Right lobe of liver (tissue), 6 donors: ENCODE results near the gene VPS26B. TPM values are rescaled to one million over a fixed set of nuclear protein-coding genes. Genes with fewer than 3 reads are reported as not detected.

Experiments used
- ATAC-seq, 4 donors: fragments of 200-7000 bp; cut with Tn5 transposase; one replicate each; pipeline ENCODE4 v1.9.1; 2020; ENCODE audit warnings: mild to moderate bottlenecking in 4 of 4, moderate library complexity in 4 of 4
- DNase-seq, 3 donors: peaks; one replicate each; pipeline ENCODE4 v3.0.0-alpha.2; 2020
- H3K27ac ChIP-seq, 3 donors: fragments of 200-600 bp; one replicate each; pipeline ENCODE4 v1.8.0; 2022
- H3K27me3 ChIP-seq, 2 donors: fragments of 200-600 bp; one replicate each; pipeline ENCODE4 v1.8.0; 2022
- H3K36me3 ChIP-seq, 4 donors: fragments of 200-600 bp; sonication (generic) in 1 of 4; one replicate each; pipeline versions ENCODE4 v1.5.1 to v1.8.0; 2017 to 2022; ENCODE audit warnings: control low read depth in 1 of 4
- H3K4me1 ChIP-seq, 4 donors: fragments of 200-600 bp; sonication (generic) in 1 of 4; one replicate each; pipeline versions ENCODE4 v1.5.1 to v1.8.0; 2017 to 2022; ENCODE audit warnings: control low read depth in 1 of 4
- H3K4me3 ChIP-seq, 3 donors: fragments of 200-600 bp; one replicate each; pipeline ENCODE4 v1.8.0; 2022
- H3K9me3 ChIP-seq, 4 donors: fragments of 200-600 bp; sonication (generic) in 1 of 4; one replicate each; pipeline versions ENCODE4 v1.5.1 to v1.8.0; 2017 to 2022; ENCODE audit warnings: control low read depth in 1 of 4
- POLR2A ChIP-seq: fragments of 450-650 bp; IDR thresholded peaks from one replicate; pipeline ENCODE4 v1.6.1; 2017; ENCODE audit warnings: antibody characterized with exemption, mild to moderate bottlenecking
- WGBS: methylation state at CpG from one replicate; pipeline ENCODE4 v1.1.6; 2018; ENCODE audit warnings: low coverage, low lambda C conversion rate; ENCODE audit not compliant: insufficient coverage; ENCODE audit errors: missing lambda C conversion rate; 5-methylcytosine and 5-hydroxymethylcytosine counted together
- intact Hi-C, 2 donors: fragments of 100-400 bp; cut with DNase I; formaldehyde crosslinking; loops; one replicate each; pipeline versions ENCODE4 v1.11.2 to v1.14.1; 2022
- total RNA-seq, 6 experiments: library from RNA; depleted of rRNA in 2 of 6; stranded (reverse); fragments of >200 nt in 2 of 6; fragmentation: NEBNext Ultra II Directional in 3 of 6; extraction: Animal tissue kit (Norgen Biotek cat#: 25700) in 3 of 6; gene quantifications; one replicate each; pipeline versions ENCODE4 v1.1.0 to v1.2.4, GENCODE V29; 2016 to 2023
- TF ChIP-seq, protein P1 (sequence below), 4 donors: fragments of 200-600 bp in 3 of 4; fragments of 450-650 bp in 1 of 4; IDR thresholded peaks; one replicate each; pipeline versions ENCODE4 v1.5.1 to v1.8.0; 2016 to 2022; ENCODE audit warnings: antibody characterized with exemption in 4 of 4, mild to moderate bottlenecking in 2 of 4
- donor health status: DM: no; HTN: yes; CAD: no.
- donor health status: DM: no; HTN: no; CAD: no.
- donor health status: DM: no; HTN: no; CAD: no.
- donor health status: DM: no; HTN: yes; CAD: no.
- donor health status: DM: no; HTN: yes; CAD: no.

The VPS26B gene
- total RNA-seq, 6 experiments from 2014 or later, result 22.6 to 33.7 (median 30.0) TPM

- TF ChIP-seq, protein P1, sequence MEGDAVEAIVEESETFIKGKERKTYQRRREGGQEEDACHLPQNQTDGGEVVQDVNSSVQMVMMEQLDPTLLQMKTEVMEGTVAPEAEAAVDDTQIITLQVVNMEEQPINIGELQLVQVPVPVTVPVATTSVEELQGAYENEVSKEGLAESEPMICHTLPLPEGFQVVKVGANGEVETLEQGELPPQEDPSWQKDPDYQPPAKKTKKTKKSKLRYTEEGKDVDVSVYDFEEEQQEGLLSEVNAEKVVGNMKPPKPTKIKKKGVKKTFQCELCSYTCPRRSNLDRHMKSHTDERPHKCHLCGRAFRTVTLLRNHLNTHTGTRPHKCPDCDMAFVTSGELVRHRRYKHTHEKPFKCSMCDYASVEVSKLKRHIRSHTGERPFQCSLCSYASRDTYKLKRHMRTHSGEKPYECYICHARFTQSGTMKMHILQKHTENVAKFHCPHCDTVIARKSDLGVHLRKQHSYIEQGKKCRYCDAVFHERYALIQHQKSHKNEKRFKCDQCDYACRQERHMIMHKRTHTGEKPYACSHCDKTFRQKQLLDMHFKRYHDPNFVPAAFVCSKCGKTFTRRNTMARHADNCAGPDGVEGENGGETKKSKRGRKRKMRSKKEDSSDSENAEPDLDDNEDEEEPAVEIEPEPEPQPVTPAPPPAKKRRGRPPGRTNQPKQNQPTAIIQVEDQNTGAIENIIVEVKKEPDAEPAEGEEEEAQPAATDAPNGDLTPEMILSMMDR (IDR thresholded peaks at IDR 0.05), result no peak
- no peak for TF ChIP-seq POLR2A
- no peaks in the 10 kb centered on the region for H3K27me3 ChIP-seq
- peaks cover 0 to 4% (median 0%) of the 10 kb centered on the region in 4 donors for H3K4me1 ChIP-seq
- WGBS, result 89% methylated on average over 11 of the region's 11 CpGs
- no peaks in the 10 kb centered on the region for H3K9me3 ChIP-seq
- intact Hi-C loops, result no loop called here
- peaks cover 0 to 8% (median 0%) of the 10 kb centered on the region in 4 donors for H3K36me3 ChIP-seq
- DNase-seq, result no peak
- ATAC-seq, result no peak
- H3K4me3 ChIP-seq, result no peak overlapping the region
- H3K27ac ChIP-seq, result no peak overlapping the region
These were observed 43.5 kb downstream of the VPS26B start for GRCh38 chr11:134267966-134268365.

DNA sequence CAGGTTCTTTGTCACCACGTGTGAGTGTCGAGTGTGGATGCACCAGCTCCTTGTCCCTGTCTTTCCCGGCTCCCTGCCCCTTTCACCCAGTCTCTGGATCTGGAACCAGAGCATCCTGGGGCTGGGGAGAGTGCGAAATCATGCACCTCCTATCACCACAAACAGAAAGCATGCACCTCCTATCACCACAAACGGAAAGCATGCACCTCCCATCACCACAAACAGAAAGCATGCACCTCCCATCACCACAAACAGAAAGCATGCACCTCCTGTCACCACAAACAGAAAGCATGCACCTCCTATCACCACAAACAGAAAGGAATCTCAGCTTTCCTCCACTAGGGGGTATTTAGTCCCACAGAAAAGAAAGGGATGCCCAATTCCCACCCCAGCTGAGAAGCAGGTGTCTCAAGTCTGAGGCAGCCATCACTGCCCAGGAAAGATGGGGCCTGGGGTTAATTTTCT lies 45.8 kb downstream of the VPS26B start:
- Histone ChIP-seq H3K36me3 (no peaks in the 10 kb centered on the region), H3K27me3 (peaks cover 0 to 11% of the 10 kb centered on the region in 2 donors), H3K9me3 (no peaks in the 10 kb centered on the region), H3K27ac (no peak overlapping the region), H3K4me3 (no peak overlapping the region), H3K4me1 (peaks cover 0 to 4% (median 0%) of the 10 kb centered on the region in 4 donors)
- ATAC-seq, result no peak
- DNase-seq, result no peak
- TF ChIP-seq, protein P1 (IDR thresholded peaks at IDR 0.05), result no peak
- TF ChIP-seq POLR2A, result no peak
- WGBS, result 13% methylated on average over 1 of the region's 5 CpGs
- intact Hi-C loops, result no loop called here

- TF ChIP-seq, protein P1 (IDR thresholded peaks at IDR 0.05), result no peak
- TF ChIP-seq POLR2A, result no peak
- peak overlapping the region in 2 of 3 donors; percentile 49 to 70 for H3K27ac ChIP-seq
- 94% methylated on average over 4 of the region's 4 CpGs for WGBS
- H3K9me3 ChIP-seq, result no peaks in the 10 kb centered on the region
- H3K27me3 ChIP-seq, result peaks cover 0 to 14% of the 10 kb centered on the region in 2 donors
- ATAC-seq (no peak), DNase-seq (no peak)
- intact Hi-C loops, result no loop called here
- H3K36me3 ChIP-seq, result no peaks in the 10 kb centered on the region
- H3K4me1 ChIP-seq, result peaks cover 0 to 18% (median 0%) of the 10 kb centered on the region in 4 donors
- no peak overlapping the region for H3K4me3 ChIP-seq
These were observed 47.5 kb downstream of the VPS26B start for GRCh38 chr11:134271978-134272377.

- intact Hi-C loops, result no loop called here
- Histone ChIP-seq H3K27me3 (peaks cover 0 to 21% of the 10 kb centered on the region in 2 donors), H3K36me3 (no peaks in the 10 kb centered on the region), H3K27ac (peak overlapping the region in 2 of 3 donors; percentile 49 to 70), H3K4me3 (no peak overlapping the region), H3K4me1 (peaks cover 0 to 18% (median 0%) of the 10 kb centered on the region in 4 donors), H3K9me3 (no peaks in the 10 kb centered on the region)
- TF ChIP-seq, protein P1 (IDR thresholded peaks at IDR 0.05), result no peak
- no peak for TF ChIP-seq POLR2A
- DNase-seq (peak; percentile 60 to 89 (median 82)), ATAC-seq (peak; percentile 86 to 96 (median 94))
- 24% methylated on average over 18 of the region's 18 CpGs for WGBS
These were observed 48.2 kb downstream of the VPS26B start for GRCh38 chr11:134272381-134273316.
